HEK293T (cell line): ENCODE results near the gene FREY1.

Experiments used
- CTCF ChIA-PET: fragments of 350-600 bp; formaldehyde crosslinking; extraction: SDS; loops from one replicate; lab custom pipeline; 2021; ENCODE audit warnings: antibody characterized with exemption, inconsistent platforms; lab: Yijun Ruan, JAX
- POLR2A ChIA-PET: fragments of 350-600 bp; formaldehyde crosslinking; extraction: SDS; loops from one replicate; lab custom pipeline; 2020; ENCODE audit warnings: antibody characterized with exemption, inconsistent platforms; lab: Yijun Ruan, JAX
- DNase-seq: peaks from one replicate; pipeline ENCODE4 v3.0.0; 2012; ENCODE audit warnings: mixed read lengths; ENCODE audit errors: extremely low spot score
- ARNT ChIP-seq: fragments of 450-650 bp; IDR thresholded peaks from 2 replicates; pipeline ENCODE4 v1.6.1; 2017; ENCODE audit warnings: mild to moderate bottlenecking
- BHLHE40 ChIP-seq: fragments of 450-650 bp; IDR thresholded peaks from 2 replicates; pipeline ENCODE4 v1.6.1; 2016; ENCODE audit warnings: mild to moderate bottlenecking, moderate library complexity, borderline replicate concordance
- CTBP1 ChIP-seq: fragments of 450-650 bp; IDR thresholded peaks from 2 replicates; pipeline ENCODE4 v1.6.1; 2016; ENCODE audit warnings: borderline replicate concordance
- ELF4 ChIP-seq: fragments of 450-650 bp; IDR thresholded peaks from 2 replicates; pipeline ENCODE4 v1.6.1; 2017; ENCODE audit warnings: antibody characterized with exemption
- FOXA1 ChIP-seq: fragments of 450-650 bp; IDR thresholded peaks from 2 replicates; pipeline ENCODE4 v1.6.1; 2016; ENCODE audit warnings: mild to moderate bottlenecking
- FOXK2 ChIP-seq: fragments of 450-650 bp; IDR thresholded peaks from 2 replicates; pipeline ENCODE4 v1.6.1; 2016; ENCODE audit warnings: mild to moderate bottlenecking
- FOXM1 ChIP-seq: fragments of 450-650 bp; IDR thresholded peaks from 2 replicates; pipeline ENCODE4 v1.6.1; 2017; ENCODE audit warnings: mild to moderate bottlenecking, borderline replicate concordance
- HDGF ChIP-seq: fragments of 450-650 bp; IDR thresholded peaks from 2 replicates; pipeline ENCODE4 v1.6.1; 2017; ENCODE audit warnings: antibody characterized with exemption, borderline replicate concordance
- L3MBTL2 ChIP-seq: fragments of 450-650 bp; conservative IDR thresholded peaks from 2 replicates; pipeline ENCODE4 v1.6.1; 2016; ENCODE audit warnings: mild to moderate bottlenecking
- LEF1 ChIP-seq: fragments of 450-650 bp; IDR thresholded peaks from 2 replicates; pipeline ENCODE4 v1.6.1; 2017; ENCODE audit warnings: mild to moderate bottlenecking, borderline replicate concordance
- NFRKB ChIP-seq: fragments of 450-650 bp; IDR thresholded peaks from 2 replicates; pipeline ENCODE4 v1.6.1; 2016; ENCODE audit warnings: mild to moderate bottlenecking, moderate library complexity
- SP1 ChIP-seq: fragments of 450-650 bp; IDR thresholded peaks from 2 replicates; pipeline ENCODE4 v1.6.1; 2017
- SUZ12 ChIP-seq: fragments of 450-650 bp; IDR thresholded peaks from 2 replicates; pipeline ENCODE4 v1.6.1; 2016; ENCODE audit warnings: mild to moderate bottlenecking
- TARDBP ChIP-seq: fragments of 450-650 bp; IDR thresholded peaks from 2 replicates; pipeline ENCODE4 v1.6.1; 2016
- ZNF384 ChIP-seq: fragments of 450-650 bp; IDR thresholded peaks from 2 replicates; pipeline ENCODE4 v1.6.1; 2016
- TF ChIP-seq, protein P1 (sequence below): fragments of 450-650 bp; IDR thresholded peaks from 2 replicates; pipeline ENCODE4 v1.6.1; 2016

FREY1 gene

DNA sequence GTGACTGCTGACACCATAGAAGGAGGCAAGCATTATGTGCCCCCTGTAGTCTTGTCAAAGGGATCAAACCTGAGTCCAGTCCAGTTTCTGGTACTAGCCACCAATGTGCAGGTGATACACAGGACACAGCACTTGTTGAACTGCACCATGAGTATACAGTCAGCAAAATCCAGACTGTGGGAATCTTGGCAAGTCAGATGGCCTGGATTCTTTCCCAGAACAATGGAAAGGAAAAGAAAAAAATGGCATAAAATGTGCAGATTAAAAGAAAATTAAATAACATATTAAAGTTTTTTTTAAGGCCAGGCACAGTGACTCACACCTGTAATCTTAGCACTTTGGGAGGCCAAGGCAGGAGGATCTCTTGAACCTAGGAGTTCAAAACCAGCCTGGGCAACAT is 43.0 kb downstream of the FREY1 start:
- CTCF ChIA-PET: interaction anchor here (1.5 kb wide), 1 partner anchor 8 kb away, joined by 6 read pairs; no protein-coding TSS in a partner anchor
- DNase-seq: no peak
- TF ChIP-seq BHLHE40 (no peak), L3MBTL2 (no peak), TARDBP (no peak)
- TF ChIP-seq, protein P1, sequence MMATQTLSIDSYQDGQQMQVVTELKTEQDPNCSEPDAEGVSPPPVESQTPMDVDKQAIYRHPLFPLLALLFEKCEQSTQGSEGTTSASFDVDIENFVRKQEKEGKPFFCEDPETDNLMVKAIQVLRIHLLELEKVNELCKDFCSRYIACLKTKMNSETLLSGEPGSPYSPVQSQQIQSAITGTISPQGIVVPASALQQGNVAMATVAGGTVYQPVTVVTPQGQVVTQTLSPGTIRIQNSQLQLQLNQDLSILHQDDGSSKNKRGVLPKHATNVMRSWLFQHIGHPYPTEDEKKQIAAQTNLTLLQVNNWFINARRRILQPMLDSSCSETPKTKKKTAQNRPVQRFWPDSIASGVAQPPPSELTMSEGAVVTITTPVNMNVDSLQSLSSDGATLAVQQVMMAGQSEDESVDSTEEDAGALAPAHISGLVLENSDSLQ: no peak
- POLR2A ChIA-PET: no interaction called here

DNA sequence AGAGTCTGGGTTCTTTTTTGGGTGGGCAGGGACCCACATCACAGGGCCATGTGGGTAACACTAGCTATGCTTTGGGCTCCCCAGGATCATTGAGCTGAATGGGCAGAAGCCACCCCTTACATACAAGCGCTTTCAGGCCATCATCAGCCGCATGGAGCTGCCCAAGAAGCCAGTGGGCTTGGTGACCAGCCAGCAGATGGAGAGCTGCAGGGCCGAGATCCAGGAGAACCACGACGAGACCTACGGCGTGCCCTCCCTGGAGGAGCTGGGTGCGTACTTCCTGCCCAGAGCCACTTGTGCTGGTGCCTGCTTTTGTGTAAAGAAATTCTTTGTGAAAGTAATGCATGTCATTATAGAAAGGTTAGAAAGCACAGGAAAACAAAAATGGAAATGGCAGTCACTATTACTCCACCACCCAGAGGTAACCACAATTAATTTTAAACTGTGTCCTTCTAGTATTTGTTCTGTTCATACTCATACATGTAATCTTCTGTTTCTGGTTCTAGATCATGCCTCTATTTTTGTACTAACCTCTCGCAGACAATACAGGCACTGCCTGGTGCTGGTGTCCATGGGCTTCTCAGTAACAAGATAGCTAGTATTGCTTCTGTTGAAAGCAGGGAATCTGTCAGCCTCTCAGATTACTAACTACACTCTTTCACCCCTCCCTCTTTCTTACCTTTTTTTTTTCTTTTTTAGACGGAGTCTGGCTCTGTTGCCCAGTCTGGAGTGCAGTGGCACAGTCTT is 46.1 kb downstream of the FREY1 start:
- DNase-seq: no peak
- TF ChIP-seq ARNT (no peak), TARDBP (no peak), LEF1 (no peak), FOXK2 (no peak)
- ChIA-PET POLR2A (interaction anchor here (0.7 kb wide), 1 partner anchor 15 kb away, joined by 3 read pairs; no protein-coding TSS in a partner anchor), CTCF (interaction anchor here (0.5 to 1.7 kb wide), 2 partner anchors 11 to 453 kb away, joined by 3 to 6 read pairs; no protein-coding TSS in a partner anchor)

GRCh38 chr11:45860348-45860747 is 46.7 kb downstream of the FREY1 start:
- no peak for TF ChIP-seq ELF4
- TF ChIP-seq SUZ12: no peak
- TF ChIP-seq SP1: no peak
- TF ChIP-seq, protein P1: no peak
- no peak for TF ChIP-seq FOXA1
- no peak for TF ChIP-seq BHLHE40
- no peak for TF ChIP-seq HDGF
- no peak for TF ChIP-seq FOXM1
- no peak for TF ChIP-seq ZNF384
- no peak for TF ChIP-seq NFRKB
- no peak for TF ChIP-seq TARDBP
- TF ChIP-seq FOXK2: no peak
- TF ChIP-seq LEF1: no peak
- no peak for TF ChIP-seq L3MBTL2
- TF ChIP-seq CTBP1: no peak
- TF ChIP-seq ARNT: no peak
- ChIA-PET POLR2A (no interaction called here), CTCF (interaction anchor here (0.6 to 1.6 kb wide), 2 partner anchors 13 to 1442 kb away, joined by 4 to 6 read pairs; no protein-coding TSS in a partner anchor)
- DNase-seq: no peak

- ChIA-PET POLR2A (no interaction called here), CTCF (interaction anchor here (1.6 kb wide), 1 partner anchor 13 kb away, joined by 6 read pairs; no protein-coding TSS in a partner anchor)
- TF ChIP-seq SUZ12 (no peak), ZNF384 (no peak), NFRKB (no peak), LEF1 (no peak), HDGF (no peak)
- DNase-seq: no peak
These were observed 47.4 kb downstream of the FREY1 start for GRCh38 chr11:45859661-45860140.

- TF ChIP-seq ARNT (no peak), LEF1 (no peak), ZNF384 (no peak), SUZ12 (no peak), ELF4 (no peak), L3MBTL2 (no peak), FOXM1 (no peak), FOXK2 (no peak), BHLHE40 (no peak), FOXA1 (no peak), TARDBP (no peak), SP1 (no peak), NFRKB (no peak), HDGF (no peak), CTBP1 (no peak)
- TF ChIP-seq, protein P1: no peak
- DNase-seq: no peak
- ChIA-PET CTCF (interaction anchor here (1.6 kb wide), 1 partner anchor 14 kb away, joined by 6 read pairs; no protein-coding TSS in a partner anchor), POLR2A (no interaction called here)
These were observed 48.2 kb downstream of the FREY1 start for GRCh38 chr11:45858751-45859398.

GRCh38 chr11:45857961-45858474 is 49.1 kb downstream of the FREY1 start:
- ChIA-PET CTCF (no interaction called here), POLR2A (no interaction called here)
- DNase-seq: no peak

More at GRCh38 chr11:45857961-45858474, 49.1 kb downstream of the FREY1 start:
- TF ChIP-seq FOXK2 (no peak), SP1 (no peak), SUZ12 (no peak), HDGF (no peak), ZNF384 (no peak)
